HepG2 (cell line): ENCODE data around the gene VAC14. TPM values are rescaled to one million over a fixed set of nuclear protein-coding genes. Genes with fewer than 3 reads are reported as not detected.

ENCODE experiments used
- CBX5 ChIP-seq: sonication (generic); formaldehyde crosslinking; IDR thresholded peaks from 2 replicates; pipeline ENCODE4 v1.4.0; 2020; ENCODE audit warnings: missing genetic modification reagents, borderline replicate concordance
- FOXM1 ChIP-seq: sonication (generic); formaldehyde crosslinking; IDR thresholded peaks from 2 replicates; pipeline ENCODE4 v1.5.0; 2020; ENCODE audit warnings: missing genetic modification reagents
- FOXO1 ChIP-seq: sonication (generic); formaldehyde crosslinking; IDR thresholded peaks from 2 replicates; pipeline ENCODE4 v1.4.0; 2020; ENCODE audit warnings: missing genetic modification reagents
- GZF1 ChIP-seq: sonication (generic); formaldehyde crosslinking; IDR thresholded peaks from 2 replicates; pipeline ENCODE4 v1.5.1; 2020; ENCODE audit warnings: mild to moderate bottlenecking, missing genetic modification reagents
- KDM5B ChIP-seq: sonication (generic); formaldehyde crosslinking; IDR thresholded peaks from 2 replicates; pipeline ENCODE4 v1.4.0; 2020; ENCODE audit warnings: missing genetic modification reagents, mild to moderate bottlenecking, borderline replicate concordance
- KMT2A ChIP-seq: sonication (generic); formaldehyde crosslinking; IDR thresholded peaks from 2 replicates; pipeline ENCODE4 v1.4.0; 2020; ENCODE audit warnings: missing genetic modification reagents
- LCORL ChIP-seq, 2 experiments: fragments of 450-650 bp in 1 of 2; sonication (generic) in 1 of 2; formaldehyde crosslinking in 1 of 2; IDR thresholded peaks; 2 replicates each; pipeline versions ENCODE4 v1.5.0 to v1.6.1; 2017 to 2020; ENCODE audit warnings: antibody characterized with exemption in 1 of 2, missing genetic modification reagents in 1 of 2
- NFATC3 ChIP-seq: sonication (generic); formaldehyde crosslinking; IDR thresholded peaks from 2 replicates; pipeline ENCODE4 v1.5.1; 2020; ENCODE audit warnings: mild to moderate bottlenecking, missing genetic modification reagents
- NR2F2 ChIP-seq: IDR thresholded peaks from 2 replicates; pipeline ENCODE4 v1.6.1; 2012; ENCODE audit warnings: low read depth, inconsistent platforms, borderline replicate concordance
- POLR2G ChIP-seq: fragments of 200-400 bp; formaldehyde crosslinking; IDR thresholded peaks from 2 replicates; pipeline ENCODE4 v1.6.1; 2018; ENCODE audit warnings: mild to moderate bottlenecking, low read depth, low read length, moderate library complexity
- RARA ChIP-seq: IDR thresholded peaks from 2 replicates; pipeline ENCODE4 v1.6.1; 2016; ENCODE audit warnings: missing genetic modification reagents, missing compliant biosample characterization
- SP2 ChIP-seq: sonication (generic); formaldehyde crosslinking; IDR thresholded peaks from 2 replicates; pipeline ENCODE4 v1.5.1; 2020; ENCODE audit warnings: mild to moderate bottlenecking, missing genetic modification reagents
- TEAD3 ChIP-seq: optimal IDR thresholded peaks from 2 replicates; pipeline ENCODE3; 2016; ENCODE audit warnings: borderline replicate concordance
- ZBTB7B ChIP-seq: sonication (generic); formaldehyde crosslinking; IDR thresholded peaks from 2 replicates; pipeline ENCODE4 v1.4.0; 2020; ENCODE audit warnings: missing genetic modification reagents
- ZFX ChIP-seq: sonication (generic); formaldehyde crosslinking; IDR thresholded peaks from 2 replicates; pipeline ENCODE4 v1.4.0; 2020; ENCODE audit warnings: mild to moderate bottlenecking, low read depth, missing genetic modification reagents, moderate library complexity
- ZMAT3 ChIP-seq: sonication (generic); formaldehyde crosslinking; conservative IDR thresholded peaks from 2 replicates; pipeline ENCODE4 v1.7.0; 2021; ENCODE audit warnings: missing genetic modification reagents
- ZNF10 ChIP-seq: sonication (generic); formaldehyde crosslinking; IDR thresholded peaks from 2 replicates; pipeline ENCODE4 v1.4.0; 2020; ENCODE audit warnings: mild to moderate bottlenecking, low read depth, missing genetic modification reagents, borderline replicate concordance
- ZNF350 ChIP-seq: sonication (generic); formaldehyde crosslinking; IDR thresholded peaks from 2 replicates; pipeline ENCODE4 v1.4.0; 2020; ENCODE audit warnings: mild to moderate bottlenecking, low read depth, missing genetic modification reagents, borderline replicate concordance
- ZNF563 ChIP-seq: sonication (generic); formaldehyde crosslinking; IDR thresholded peaks from 2 replicates; pipeline ENCODE4 v1.8.0; 2022; ENCODE audit warnings: mild to moderate bottlenecking, moderate library complexity, missing genetic modification reagents
- polyA plus RNA-seq, 8 experiments: library from polyadenylated mRNA; depleted of rRNA in 3 of 8; stranded (reverse) in 7 of 8; unstranded in 1 of 8; fragments of >200 nt; fragmentation: Illumina TruSeq in 4 of 8; extraction: Trizol in 4 of 8; gene quantifications; 2 replicates each; pipeline versions ENCODE4 v1.2.1 to v1.2.3, GENCODE V29; 2011 to 2016; ENCODE audit warnings: low read depth in 4 of 8, missing spikeins in 1 of 8, mixed read lengths in 1 of 8; ENCODE audit not compliant: insufficient read depth in 1 of 8
- total RNA-seq, 5 experiments: library from RNA; depleted of rRNA; stranded (reverse); fragments of >200 nt; fragmentation: Illumina TruSeq; extraction: Trizol; gene quantifications; 2 replicates each; pipeline ENCODE4 v1.2.3, GENCODE V29; 2016; ENCODE audit warnings: low read depth in 1 of 5
- TF ChIP-seq, protein P1 (sequence below): sonication (generic); formaldehyde crosslinking; IDR thresholded peaks from 2 replicates; pipeline ENCODE4 v1.8.1; 2023; ENCODE audit warnings: mild to moderate bottlenecking, missing genetic modification reagents
- TF ChIP-seq, protein P2 (sequence below): sonication (generic); formaldehyde crosslinking; IDR thresholded peaks from 2 replicates; pipeline ENCODE4 v1.4.0; 2020; ENCODE audit warnings: missing genetic modification reagents
- TF ChIP-seq, protein P3 (sequence below): IDR thresholded peaks from 2 replicates; pipeline ENCODE4 v1.6.1; 2018; ENCODE audit warnings: missing genetic modification reagents, mild to moderate bottlenecking, missing compliant biosample characterization
- TF ChIP-seq, protein P4 (sequence below): sonication (generic); formaldehyde crosslinking; IDR thresholded peaks from 2 replicates; pipeline ENCODE4 v1.4.0; 2020; ENCODE audit warnings: mild to moderate bottlenecking, low read depth, missing genetic modification reagents

Gene VAC14
- total and polyA plus RNA-seq, 2 of the 13 experiments (the other 11 are each of a cell fraction or from before 2014, with no cell fraction given), result 23.5 to 24.6 TPM

DNA sequence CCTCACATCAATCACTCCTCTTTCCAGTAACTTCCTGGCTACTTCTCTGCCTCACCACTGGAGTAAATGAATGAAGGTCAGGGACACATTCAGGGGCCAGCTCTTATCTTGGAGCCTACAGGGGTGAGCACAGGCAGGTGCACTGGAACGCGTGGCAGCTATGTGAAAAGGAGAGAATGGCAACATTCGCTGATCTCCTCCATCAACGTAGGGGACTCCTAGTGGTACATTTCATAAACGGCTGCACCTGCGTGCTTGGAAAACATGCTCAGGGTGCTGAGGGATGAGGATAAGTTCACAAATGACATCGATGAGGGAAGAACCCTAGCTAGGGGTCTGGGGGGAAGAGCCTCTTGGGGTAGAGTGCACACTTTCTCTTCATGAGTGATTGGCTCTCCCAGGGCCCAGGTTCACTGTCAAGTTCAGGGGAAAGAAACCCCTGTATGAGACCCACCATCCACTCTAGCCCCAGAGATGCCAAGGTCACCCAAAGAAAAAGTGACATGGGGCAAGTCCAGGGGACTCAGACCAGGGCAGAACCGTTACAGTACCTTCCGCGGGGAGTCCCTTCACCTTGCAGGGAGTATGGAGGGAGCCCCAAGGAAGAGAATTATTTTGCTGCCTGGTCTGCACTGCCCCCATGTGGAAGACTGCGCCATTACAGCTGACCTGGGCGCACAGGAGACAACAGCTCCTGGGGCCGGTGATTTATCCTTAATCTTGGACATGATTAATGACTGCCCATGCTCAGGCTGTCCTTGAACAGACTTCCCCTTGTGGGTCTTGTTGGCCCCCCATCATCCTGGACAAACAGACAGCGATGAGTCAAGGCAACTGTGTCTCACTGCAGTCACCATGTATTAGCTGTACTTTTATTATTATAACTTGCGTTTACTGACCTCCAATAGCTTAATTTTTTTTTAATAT lies 30.1 kb downstream of the VAC14 start (continued):
- no peak for TF ChIP-seq ZNF563 (CRISPR knock-in tag)
- TF ChIP-seq POLR2G, result no peak; the same call in 1 of the 2 replicates
- TF ChIP-seq, protein P1, sequence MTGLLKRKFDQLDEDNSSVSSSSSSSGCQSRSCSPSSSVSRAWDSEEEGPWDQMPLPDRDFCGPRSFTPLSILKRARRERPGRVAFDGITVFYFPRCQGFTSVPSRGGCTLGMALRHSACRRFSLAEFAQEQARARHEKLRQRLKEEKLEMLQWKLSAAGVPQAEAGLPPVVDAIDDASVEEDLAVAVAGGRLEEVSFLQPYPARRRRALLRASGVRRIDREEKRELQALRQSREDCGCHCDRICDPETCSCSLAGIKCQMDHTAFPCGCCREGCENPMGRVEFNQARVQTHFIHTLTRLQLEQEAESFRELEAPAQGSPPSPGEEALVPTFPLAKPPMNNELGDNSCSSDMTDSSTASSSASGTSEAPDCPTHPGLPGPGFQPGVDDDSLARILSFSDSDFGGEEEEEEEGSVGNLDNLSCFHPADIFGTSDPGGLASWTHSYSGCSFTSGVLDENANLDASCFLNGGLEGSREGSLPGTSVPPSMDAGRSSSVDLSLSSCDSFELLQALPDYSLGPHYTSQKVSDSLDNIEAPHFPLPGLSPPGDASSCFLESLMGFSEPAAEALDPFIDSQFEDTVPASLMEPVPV (CRISPR knock-in tag), result no peak
- TF ChIP-seq, protein P2, sequence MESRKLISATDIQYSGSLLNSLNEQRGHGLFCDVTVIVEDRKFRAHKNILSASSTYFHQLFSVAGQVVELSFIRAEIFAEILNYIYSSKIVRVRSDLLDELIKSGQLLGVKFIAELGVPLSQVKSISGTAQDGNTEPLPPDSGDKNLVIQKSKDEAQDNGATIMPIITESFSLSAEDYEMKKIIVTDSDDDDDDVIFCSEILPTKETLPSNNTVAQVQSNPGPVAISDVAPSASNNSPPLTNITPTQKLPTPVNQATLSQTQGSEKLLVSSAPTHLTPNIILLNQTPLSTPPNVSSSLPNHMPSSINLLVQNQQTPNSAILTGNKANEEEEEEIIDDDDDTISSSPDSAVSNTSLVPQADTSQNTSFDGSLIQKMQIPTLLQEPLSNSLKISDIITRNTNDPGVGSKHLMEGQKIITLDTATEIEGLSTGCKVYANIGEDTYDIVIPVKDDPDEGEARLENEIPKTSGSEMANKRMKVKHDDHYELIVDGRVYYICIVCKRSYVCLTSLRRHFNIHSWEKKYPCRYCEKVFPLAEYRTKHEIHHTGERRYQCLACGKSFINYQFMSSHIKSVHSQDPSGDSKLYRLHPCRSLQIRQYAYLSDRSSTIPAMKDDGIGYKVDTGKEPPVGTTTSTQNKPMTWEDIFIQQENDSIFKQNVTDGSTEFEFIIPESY (CRISPR knock-in tag), result no peak; the same call in none of the 2 replicates
- no peak for TF ChIP-seq ZNF10 (CRISPR knock-in tag)
- TF ChIP-seq LCORL (IDR thresholded peaks at IDR 0.05), result no peak
- peak; percentile 62 for TF ChIP-seq LCORL (CRISPR knock-in tag; IDR thresholded peaks at IDR 0.05)
- no peak for TF ChIP-seq KMT2A (CRISPR knock-in tag)
- TF ChIP-seq FOXM1, result no peak
- TF ChIP-seq TEAD3 (CRISPR knock-in tag), result peak; percentile 22
- 0 out of 2 replicates have a peak, but pooled peaks have one; percentile 14 for TF ChIP-seq RARA (CRISPR knock-in tag)
- TF ChIP-seq FOXO1, result 0 out of 2 replicates have a peak, but pooled peaks have one; percentile 11
- 0 out of 2 replicates have a peak, but pooled peaks have one; percentile 60 for TF ChIP-seq ZMAT3 (CRISPR knock-in tag)
- TF ChIP-seq, protein P3, sequence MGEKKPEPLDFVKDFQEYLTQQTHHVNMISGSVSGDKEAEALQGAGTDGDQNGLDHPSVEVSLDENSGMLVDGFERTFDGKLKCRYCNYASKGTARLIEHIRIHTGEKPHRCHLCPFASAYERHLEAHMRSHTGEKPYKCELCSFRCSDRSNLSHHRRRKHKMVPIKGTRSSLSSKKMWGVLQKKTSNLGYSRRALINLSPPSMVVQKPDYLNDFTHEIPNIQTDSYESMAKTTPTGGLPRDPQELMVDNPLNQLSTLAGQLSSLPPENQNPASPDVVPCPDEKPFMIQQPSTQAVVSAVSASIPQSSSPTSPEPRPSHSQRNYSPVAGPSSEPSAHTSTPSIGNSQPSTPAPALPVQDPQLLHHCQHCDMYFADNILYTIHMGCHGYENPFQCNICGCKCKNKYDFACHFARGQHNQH (CRISPR knock-in tag), result peak; percentile 22; the same call in 1 of the 2 replicates
- TF ChIP-seq GZF1 (CRISPR knock-in tag), result no peak
- 0 out of 2 replicates have a peak, but pooled peaks have one; percentile 37 for TF ChIP-seq ZNF350 (CRISPR knock-in tag)
- no peak for TF ChIP-seq SP2 (CRISPR knock-in tag)
- 0 out of 2 replicates have a peak, but pooled peaks have one; percentile 12 for TF ChIP-seq CBX5
- TF ChIP-seq NR2F2, result no peak
- TF ChIP-seq ZBTB7B (CRISPR knock-in tag), result peak; percentile 17; the same call in 1 of the 2 replicates
- no peak for TF ChIP-seq NFATC3 (CRISPR knock-in tag)
- TF ChIP-seq KDM5B (CRISPR knock-in tag), result peak; percentile 51; the same call in 1 of the 2 replicates
- peak; percentile 56; the same call in 1 of the 2 replicates for TF ChIP-seq ZFX (CRISPR knock-in tag)
- TF ChIP-seq, protein P4, sequence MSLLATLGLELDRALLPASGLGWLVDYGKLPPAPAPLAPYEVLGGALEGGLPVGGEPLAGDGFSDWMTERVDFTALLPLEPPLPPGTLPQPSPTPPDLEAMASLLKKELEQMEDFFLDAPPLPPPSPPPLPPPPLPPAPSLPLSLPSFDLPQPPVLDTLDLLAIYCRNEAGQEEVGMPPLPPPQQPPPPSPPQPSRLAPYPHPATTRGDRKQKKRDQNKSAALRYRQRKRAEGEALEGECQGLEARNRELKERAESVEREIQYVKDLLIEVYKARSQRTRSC, result 0 out of 2 replicates have a peak, but pooled peaks have one; percentile 83
